Astrocyte of the cerebellum (primary cell): Measurements from ENCODE around the gene PCSK9.

Experiments used
- DNase-seq: peaks from one replicate; pipeline ENCODE4 v3.0.0-alpha.2; 2011; ENCODE audit warnings: low read depth
- H3K4me3 ChIP-seq: 2 replicates; pipeline ENCODE4 v1.5.1; 2011; ENCODE audit warnings: mild to moderate bottlenecking, low read depth, low read length, moderate library complexity
- CTCF ChIP-seq: IDR thresholded peaks from 2 replicates; pipeline ENCODE4 v1.5.1; 2012; ENCODE audit warnings: low read length, low read depth, moderate library complexity, mild to moderate bottlenecking; ENCODE audit errors: missing control alignments
- in situ Hi-C: cut with HindIII; loops from 2 replicates; pipeline ENCODE4 v1.10.0; 2017; ENCODE audit warnings: low sequenced_read_pairs

Gene PCSK9

GRCh38 chr1:55007625-55008024 is 31.7 kb upstream of the PCSK9 start:
- no peak for DNase-seq
- in situ Hi-C loops: no loop called here
- TF ChIP-seq CTCF: no peak
- H3K4me3 ChIP-seq: no peak overlapping the region

GRCh38 chr1:55010194-55010886 is 29.0 kb upstream of the PCSK9 start:
- H3K4me3 ChIP-seq: no peak overlapping the region
- in situ Hi-C loops: no loop called here
- DNase-seq: no peak
- no peak for TF ChIP-seq CTCF

GRCh38 chr1:55010887-55011217 is 28.5 kb upstream of the PCSK9 start:
- no peak overlapping the region for H3K4me3 ChIP-seq
- no peak for TF ChIP-seq CTCF
- in situ Hi-C loops: no loop called here
- DNase-seq: no peak

DNA sequence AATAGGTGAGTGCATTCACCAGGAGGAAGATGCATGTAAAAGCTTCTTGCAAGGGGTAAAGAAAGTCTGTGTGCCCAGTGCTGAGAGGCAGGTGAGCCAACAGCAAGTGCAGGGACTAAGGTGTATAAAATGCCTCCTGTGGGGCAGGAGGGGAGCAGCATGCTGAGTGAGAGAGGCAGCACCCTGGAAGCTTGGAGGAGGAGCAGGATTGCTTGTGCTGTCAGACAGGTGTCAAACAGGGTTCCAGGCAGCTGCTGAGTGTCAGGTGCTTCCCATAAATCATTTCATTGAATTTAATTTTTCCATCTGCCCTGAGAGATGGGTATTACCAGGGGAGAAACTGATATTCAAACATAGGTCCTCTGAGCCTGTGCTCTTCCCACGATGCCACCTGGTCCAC is 26.7 kb upstream of the PCSK9 start:
- in situ Hi-C loops: no loop called here
- no peak for TF ChIP-seq CTCF

DNA sequence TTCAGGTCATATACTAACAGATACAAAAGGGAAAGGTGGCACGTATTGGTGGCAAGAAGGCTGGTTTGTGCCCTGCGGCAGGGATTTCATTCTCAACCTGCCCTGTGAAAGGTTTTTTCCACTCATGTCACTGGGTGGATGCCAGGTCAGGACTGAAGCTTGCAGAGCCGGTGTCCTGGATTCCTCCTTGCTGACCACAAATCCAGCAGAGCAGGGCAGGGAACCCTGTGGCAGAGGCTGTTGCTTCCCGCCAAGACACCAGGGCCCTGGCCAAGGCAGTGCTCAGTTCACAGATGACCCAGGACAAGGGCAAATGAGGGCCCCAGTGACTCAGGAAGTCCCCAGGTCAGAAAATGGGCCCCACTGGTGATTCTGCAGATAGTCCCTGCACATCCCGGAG is 24.2 kb upstream of the PCSK9 start:
- H3K4me3 ChIP-seq: no peak overlapping the region
- TF ChIP-seq CTCF: no peak
- no peak for DNase-seq
- in situ Hi-C loops: no loop called here

More for the DNA sequence above, 26.7 kb upstream of the PCSK9 start:
- no peak overlapping the region for H3K4me3 ChIP-seq
- DNase-seq: no peak

GRCh38 chr1:55015731-55016620 is 23.4 kb upstream of the PCSK9 start:
- DNase-seq: peak; percentile 15
- TF ChIP-seq CTCF: no peak
- in situ Hi-C loops: no loop called here
- no peak overlapping the region for H3K4me3 ChIP-seq
